GM19043 (cell line): ENCODE data around the gene SLC7A7.
"Not testable (repeated sequence)": the region's sequence is repeated elsewhere in the genome, so short reads cannot be mapped to it uniquely, and the experiment has no call there.

Experiments used
- ATAC-seq: cut with Tn5 transposase; IDR thresholded peaks from one replicate; pipeline ENCODE4 v1.9.1; 2021; ENCODE audit warnings: low read depth; ENCODE audit not compliant: unreplicated experiment

The SLC7A7 gene

GRCh38 chr14:22844221-22845102 lies 29.2 kb upstream of the SLC7A7 start:
- no peak for ATAC-seq

GRCh38 chr14:22843123-22843925 lies 28.1 kb upstream of the SLC7A7 start:
- ATAC-seq = no peak

GRCh38 chr14:22842211-22843122 lies 27.2 kb upstream of the SLC7A7 start:
- no peak for ATAC-seq

GRCh38 chr14:22841769-22842168 lies 26.5 kb upstream of the SLC7A7 start:
- ATAC-seq = no peak

GRCh38 chr14:22841311-22841710 lies 26.1 kb upstream of the SLC7A7 start:
- ATAC-seq = no peak

GRCh38 chr14:22839159-22839779 lies 24.0 kb upstream of the SLC7A7 start:
- no peak for ATAC-seq

GRCh38 chr14:22838631-22839041 lies 23.4 kb upstream of the SLC7A7 start:
- no peak for ATAC-seq

GRCh38 chr14:22837750-22838538 lies 22.7 kb upstream of the SLC7A7 start:
- ATAC-seq = no peak

GRCh38 chr14:22837114-22837749 lies 22.0 kb upstream of the SLC7A7 start:
- ATAC-seq = no peak

- ATAC-seq = no peak
These were observed 21.3 kb upstream of the SLC7A7 start, which contains the start of gene MMP14 for GRCh38 chr14:22836301-22837113. MMP14 (plus strand) TSS chr14:22836585; CDS start chr14:22836818, 233 bp downstream.

- ATAC-seq = no peak
These were observed 20.3 kb upstream of the SLC7A7 start for GRCh38 chr14:22835505-22835904.

GRCh38 chr14:22830443-22831010 lies 15.3 kb upstream of the SLC7A7 start:
- no peak for ATAC-seq

GRCh38 chr14:22829661-22830442 lies 14.6 kb upstream of the SLC7A7 start, which contains the start of gene MRPL52:
MRPL52 (plus strand) TSS chr14:22829887; CDS start chr14:22829913, 26 bp downstream.
- peak; percentile 74 for ATAC-seq

- not testable (repeated sequence) for ATAC-seq
These were observed 13.9 kb upstream of the SLC7A7 start for GRCh38 chr14:22829076-22829660.

- no peak for ATAC-seq
These were observed 9.6 kb upstream of the SLC7A7 start for GRCh38 chr14:22824711-22825359.

GRCh38 chr14:22822571-22823098 lies 7.4 kb upstream of the SLC7A7 start:
- no peak for ATAC-seq
